Measurements from ENCODE around the gene PPARGC1A. TPM values are rescaled to one million over a fixed set of nuclear protein-coding genes. Genes with fewer than 3 reads are reported as not detected.

PPARGC1A gene
- total and polyA plus RNA-seq, 10 of the 15 experiments (the other 5 are each of a cell fraction or from before 2014, with no cell fraction given): 0.01 to 0.05 (median 0.04) TPM; not detected in 7

- in situ Hi-C loops (cut with MboI): no loop called here
- ChIA-PET RAD21 (ENCODE audit: unreplicated experiment) (no interaction called here), CTCF (interaction anchor here (0.6 kb wide), 1 partner anchor 611 kb away, joined by 3 read pairs; no protein-coding TSS in a partner anchor), SMC1A (ENCODE audit: uncharacterized antibody, unreplicated experiment) (no interaction called here), POLR2A (no interaction called here)
- H3K4me2 ChIP-seq (ENCODE audit: control insufficient read depth, insufficient read depth): no peak overlapping the region
- no peaks in the 10 kb centered on the region for H3K4me1 ChIP-seq (ENCODE audit: control insufficient read depth, insufficient read depth, low read length)
- no peak overlapping the region for H3K9ac ChIP-seq (ENCODE audit: control insufficient read depth, insufficient read depth, low read length)
- no peak for FAIRE-seq
- H3K9me3 ChIP-seq (replicated peaks; ENCODE audit: control insufficient read depth, insufficient read depth, low read length): no peaks in the 10 kb centered on the region
- TF ChIP-seq E2F4 (IDR thresholded peaks at IDR 0.05; ENCODE audit: low read depth, low read length): no peak
- TF ChIP-seq POLR2A (IDR thresholded peaks at IDR 0.05; ENCODE audit: low read depth, low read length): no peak
- TF ChIP-seq ESRRA (IDR thresholded peaks at IDR 0.05; ENCODE audit: low read length): no peak
- no peak for TF ChIP-seq USF1 (IDR thresholded peaks at IDR 0.05; ENCODE audit: borderline replicate concordance, extremely low read length, insufficient read depth, low read depth, low read length)
- no peak for TF ChIP-seq HCFC1 (IDR thresholded peaks at IDR 0.05; ENCODE audit: low read length)
- no peak for TF ChIP-seq ZBTB33 (IDR thresholded peaks at IDR 0.05)
- no peak for TF ChIP-seq RELA (IDR thresholded peaks at IDR 0.05; ENCODE audit: borderline replicate concordance, partially characterized antibody)
- no peak for TF ChIP-seq RBBP5 (conservative IDR thresholded peaks at IDR 0.05)
- TF ChIP-seq NFIC (IDR thresholded peaks at IDR 0.05; ENCODE audit: low read depth, low read length): no peak
- no peak for TF ChIP-seq SREBF1 (IDR thresholded peaks at IDR 0.05; ENCODE audit: low read length)
- no peak for TF ChIP-seq MYC (IDR thresholded peaks at IDR 0.05; ENCODE audit: insufficient read depth, insufficient read length, insufficient replicate concordance, low read length, severe bottlenecking)
- TF ChIP-seq CUX1 (IDR thresholded peaks at IDR 0.05; ENCODE audit: insufficient replicate concordance, low read depth, low read length): no peak
- no peaks in the 10 kb centered on the region for H3K27me3 ChIP-seq (replicated peaks in 1 of 2; ENCODE audit: control insufficient read depth in 2 of 2, insufficient read depth in 2 of 2, low read length in 1 of 2)
- no peak overlapping the region for H3K4me3 ChIP-seq
- BruUV-seq (replicated peaks): no TSS peak
- no peak overlapping the region for H2AFZ ChIP-seq (ENCODE audit: control insufficient read depth, low read depth, low read length)
- 0% methylated on average over 2 of the region's 2 CpGs for WGBS (ENCODE audit: insufficient coverage, insufficient replicate concordance, low lambda C conversion rate, missing lambda C conversion rate)
- no peak for ATAC-seq
- no peaks in the 10 kb centered on the region for H4K20me1 ChIP-seq (ENCODE audit: control insufficient read depth, insufficient read depth)
- no peaks in the 10 kb centered on the region for H3K79me2 ChIP-seq (ENCODE audit: control insufficient read depth, insufficient read depth, low read length)
- no peak for DNase-seq (ENCODE audit: low read depth, low spot score)
- intact Hi-C loops (cut with micrococcal nuclease; ENCODE audit: unreplicated experiment): no loop called here
- H3K36me3 ChIP-seq (ENCODE audit: control insufficient read depth in 2 of 2, insufficient read depth in 2 of 2, low read length in 1 of 2): no peaks in the 10 kb centered on the region
- no peak overlapping the region for H3K27ac ChIP-seq (ENCODE audit: control insufficient read depth, insufficient read depth)
Observed at GRCh38 chr4:23915459-23916132, 25.7 kb upstream of the PPARGC1A start.
